Activated T-helper 1 cell treated with anti-CD3 and anti-CD28 coated beads, Interleukin-2, amount 50 U/mL, for 16 hours (primary cell): ENCODE results near the gene NXPE1.
"Not testable (repeated sequence)": the region's sequence is repeated elsewhere in the genome, so short reads cannot be mapped to it uniquely, and the experiment has no call there.

Experiments
- DNase-seq, 2 donors: peaks; one replicate each; pipeline ENCODE4 v3.0.0-alpha.2; 2020; ENCODE audit warnings: low read depth in 1 of 2, low spot score in 1 of 2

Gene NXPE1

GRCh38 chr11:114559425-114560310 lies at the start of gene NXPE1:
NXPE1 (minus strand) TSS chr11:114559881; CDS start chr11:114551201, 8,680 bp downstream.
- no peak for DNase-seq

GRCh38 chr11:114609429-114609828 lies 49.7 kb upstream of the NXPE1 start:
- DNase-seq: no peak

GRCh38 chr11:114608605-114609004 lies 48.9 kb upstream of the NXPE1 start:
- DNase-seq: not testable (repeated sequence)

GRCh38 chr11:114607753-114608459 lies 48.2 kb upstream of the NXPE1 start:
- DNase-seq: no peak

GRCh38 chr11:114606802-114607075 lies 47.1 kb upstream of the NXPE1 start:
- DNase-seq: not testable (repeated sequence)

GRCh38 chr11:114606003-114606801 lies 46.5 kb upstream of the NXPE1 start:
- no peak for DNase-seq

GRCh38 chr11:114605370-114605769 lies 45.7 kb upstream of the NXPE1 start:
- no peak for DNase-seq

- no peak for DNase-seq
Observed at GRCh38 chr11:114604886-114605285, 45.2 kb upstream of the NXPE1 start.

- no peak for DNase-seq
Observed at GRCh38 chr11:114604179-114604813, 44.6 kb upstream of the NXPE1 start.

GRCh38 chr11:114603151-114603550 lies 43.5 kb upstream of the NXPE1 start:
- DNase-seq: not testable (repeated sequence)

- no peak for DNase-seq
Observed at GRCh38 chr11:114598461-114598860, 38.8 kb upstream of the NXPE1 start.

- DNase-seq: no peak
Observed at GRCh38 chr11:114596175-114596919, 36.7 kb upstream of the NXPE1 start.

- DNase-seq: no peak
Observed at GRCh38 chr11:114595571-114595970, 35.9 kb upstream of the NXPE1 start, which contains the start of gene NXPE4. NXPE4 (minus strand) TSS chr11:114595786; CDS start chr11:114594759, 1,027 bp downstream.

- no peak for DNase-seq
Observed at GRCh38 chr11:114594703-114595102, 35.0 kb upstream of the NXPE1 start.

- no peak for DNase-seq
Observed at GRCh38 chr11:114587398-114587953, 27.8 kb upstream of the NXPE1 start.

GRCh38 chr11:114586797-114587196 lies 27.1 kb upstream of the NXPE1 start:
- DNase-seq: no peak

- DNase-seq: no peak
Observed at GRCh38 chr11:114571712-114572111, 12.0 kb upstream of the NXPE1 start.

GRCh38 chr11:114569801-114570200 lies 10.1 kb upstream of the NXPE1 start:
- no peak for DNase-seq

- no peak for DNase-seq
Observed at GRCh38 chr11:114566276-114566675, 6.6 kb upstream of the NXPE1 start.

GRCh38 chr11:114564831-114565230 lies 5.2 kb upstream of the NXPE1 start:
- DNase-seq: no peak
